Stomach (tissue), 9 donors: ENCODE results near the gene RPL10. TPM values are rescaled to one million over a fixed set of nuclear protein-coding genes. Genes with fewer than 3 reads are reported as not detected.

ENCODE experiments used
- DNase-seq, 2 donors: peaks; one replicate each; pipeline versions ENCODE4 v3.0.0 to v3.0.0-alpha.2; 2013 to 2019
- H3K27ac ChIP-seq, 5 donors: fragments of 200-600 bp in 4 of 5; sonication (generic) in 4 of 5; one replicate each; pipeline ENCODE4 v1.5.1; 2013 to 2019; ENCODE audit warnings: mild to moderate bottlenecking in 1 of 5, moderate library complexity in 1 of 5
- H3K27me3 ChIP-seq, 3 donors: fragments of 200-600 bp; sonication (generic); one replicate each; pipeline ENCODE4 v1.5.1; 2017 to 2019; ENCODE audit warnings: mixed run types in 1 of 3
- H3K36me3 ChIP-seq, 4 donors: fragments of 200-600 bp; sonication (generic); 1 replicate in 3 of 4; 2 replicates in 1 of 4; pipeline ENCODE4 v1.5.1; 2016 to 2019
- H3K4me1 ChIP-seq, 4 donors: fragments of 200-600 bp; sonication (generic); one replicate each; pipeline ENCODE4 v1.5.1; 2016 to 2019
- H3K4me3 ChIP-seq, 4 donors: fragments of 200-600 bp; sonication (generic) in 3 of 4; one replicate each; pipeline ENCODE4 v1.5.1; 2016 to 2019; ENCODE audit warnings: mild to moderate bottlenecking in 1 of 4
- H3K9me3 ChIP-seq, 4 donors: fragments of 200-600 bp; sonication (generic); one replicate each; pipeline ENCODE4 v1.5.1; 2016 to 2019
- CTCF ChIP-seq, 7 experiments: fragments of 450-650 bp in 4 of 7; fragments of 200-600 bp in 3 of 7; sonication (generic) in 3 of 7; IDR thresholded peaks; one replicate each; pipeline ENCODE4 v1.5.1; 2016 to 2019; ENCODE audit warnings: antibody characterized with exemption in 7 of 7, control low read depth in 2 of 7, mild to moderate bottlenecking in 1 of 7
- EP300 ChIP-seq: sonication (generic); formaldehyde crosslinking; IDR thresholded peaks from one replicate; pipeline ENCODE4 v1.6.1; 2017; ENCODE audit warnings: antibody characterized with exemption
- POLR2A ChIP-seq, 4 donors: fragments of 450-650 bp; IDR thresholded peaks; one replicate each; pipeline ENCODE4 v1.6.1; 2016; ENCODE audit warnings: antibody characterized with exemption in 4 of 4, control low read depth in 2 of 4, mild to moderate bottlenecking in 1 of 4, moderate library complexity in 1 of 4
- POLR2AphosphoS5 ChIP-seq, 3 donors: sonication (generic); formaldehyde crosslinking; IDR thresholded peaks; one replicate each; pipeline ENCODE4 v1.6.1; 2016; ENCODE audit warnings: antibody characterized with exemption in 3 of 3
- WGBS, 5 donors: extraction: QIAGEN DNeasy Blood & Tissue Kit in 3 of 5; methylation state at CpG; one replicate each; pipeline versions ENCODE4 v1.1.5 to v1.1.7; 2013 to 2018; 5-methylcytosine and 5-hydroxymethylcytosine counted together
- intact Hi-C: fragments of 100-400 bp; cut with DNase I; formaldehyde crosslinking; loops from one replicate; pipeline ENCODE4 v1.15.1; 2023; ENCODE audit warnings: low total_unique reads
- polyA plus RNA-seq, 3 donors: library from polyadenylated mRNA; stranded (reverse); fragments of 200-250 nt; gene quantifications; one replicate each; pipeline ENCODE4 v1.2.3, GENCODE V29; 2013
- total RNA-seq, 5 donors: library from RNA; depleted of rRNA; stranded (reverse); fragments of >200 nt; gene quantifications; one replicate each; pipeline versions ENCODE4 v1.1.0 to v1.2.3, GENCODE V29; 2014 to 2016
- donor health status: healthy with polysubstance abuse.
- donor health status: Bipolar disorder and iron deficiency.
- donor health status: healthy.

RPL10 gene
- total and polyA plus RNA-seq, 8 donors = 783 to 8,616 (median 2,882) TPM

- Histone ChIP-seq H3K4me1 (no peaks in the 10 kb centered on the region), H3K4me3 (no peak overlapping the region), H3K9me3 (no peaks in the 10 kb centered on the region), H3K27ac (peak overlapping the region in 2 of 5 donors; percentile 43 to 49), H3K27me3 (no peaks in the 10 kb centered on the region), H3K36me3 (peaks cover 56 to 97% (median 91%) of the 10 kb centered on the region in 4 donors)
- 74 to 94% (median 87%) methylated on average over 18 to 34 of the region's 34 CpGs for WGBS, 5 donors
- intact Hi-C loops = no loop called here
- TF ChIP-seq CTCF (IDR thresholded peaks at IDR 0.05) (no peak), POLR2AphosphoS5 (IDR thresholded peaks at IDR 0.05) (no peak), EP300 (no peak), POLR2A (IDR thresholded peaks at IDR 0.05) (no peak)
- no peak for DNase-seq
These were observed 37.9 kb upstream of the RPL10 start for GRCh38 chrX:154360155-154360713.

- H3K4me1 ChIP-seq = peaks cover 0 to 16% (median under 1%) of the 10 kb centered on the region in 4 donors
- TF ChIP-seq POLR2AphosphoS5 (IDR thresholded peaks at IDR 0.05) (no peak), CTCF (IDR thresholded peaks at IDR 0.05) (no peak), POLR2A (IDR thresholded peaks at IDR 0.05) (no peak), EP300 (no peak)
- no peak for DNase-seq
- 86 to 93% (median 89%) methylated on average over 18 to 30 of the region's 30 CpGs for WGBS, 5 donors
- no peaks in the 10 kb centered on the region for H3K27me3 ChIP-seq
- intact Hi-C loops = no loop called here
- peaks cover 63 to 97% (median 91%) of the 10 kb centered on the region in 4 donors for H3K36me3 ChIP-seq
- no peak overlapping the region for H3K4me3 ChIP-seq
- H3K27ac ChIP-seq = peak overlapping the region in 3 of 5 donors; percentile 29 to 97 (median 55)
- H3K9me3 ChIP-seq = no peaks in the 10 kb centered on the region
These were observed 36.0 kb upstream of the RPL10 start for GRCh38 chrX:154362085-154362742.

GRCh38 chrX:154363706-154364439, 34.3 kb upstream of the RPL10 start:
- TF ChIP-seq POLR2A (IDR thresholded peaks at IDR 0.05) (no peak), CTCF (IDR thresholded peaks at IDR 0.05) (no peak), POLR2AphosphoS5 (IDR thresholded peaks at IDR 0.05) (no peak), EP300 (no peak)
- no peaks in the 10 kb centered on the region for H3K27me3 ChIP-seq
- H3K4me3 ChIP-seq = no peak overlapping the region
- peaks cover 0 to 33% (median 12%) of the 10 kb centered on the region in 4 donors for H3K4me1 ChIP-seq
- peak overlapping the region in 2 of 5 donors; percentile 90 to 97 for H3K27ac ChIP-seq
- no peak for DNase-seq
- intact Hi-C loops = no loop called here
- H3K36me3 ChIP-seq = peaks cover 58 to 87% (median 81%) of the 10 kb centered on the region in 4 donors
- WGBS, 5 donors = 81 to 87% (median 86%) methylated on average over 8 to 20 of the region's 20 CpGs
- no peaks in the 10 kb centered on the region for H3K9me3 ChIP-seq

- intact Hi-C loops = no loop called here
- Histone ChIP-seq H3K4me1 (peaks cover 0 to 38% (median 14%) of the 10 kb centered on the region in 4 donors), H3K27ac (peak overlapping the region in 3 of 5 donors; percentile 90 to 98 (median 97)), H3K9me3 (no peaks in the 10 kb centered on the region), H3K36me3 (peaks cover 46 to 75% (median 68%) of the 10 kb centered on the region in 4 donors), H3K27me3 (no peaks in the 10 kb centered on the region), H3K4me3 (no peak overlapping the region)
- peak in 1 of 2 donors; percentile 55 for DNase-seq
- 57 to 77% (median 75%) methylated on average over 7 to 20 of the region's 20 CpGs for WGBS, 5 donors
- no peak for TF ChIP-seq EP300
- no peak for TF ChIP-seq CTCF (IDR thresholded peaks at IDR 0.05)
- no peak for TF ChIP-seq POLR2A (IDR thresholded peaks at IDR 0.05)
- TF ChIP-seq POLR2AphosphoS5 (IDR thresholded peaks at IDR 0.05) = no peak
These were observed 33.1 kb upstream of the RPL10 start for GRCh38 chrX:154365052-154365600.
